Measurements from ENCODE around the gene CNTNAP5.

The CNTNAP5 gene

GRCh38 chr2:124063596-124063995 lies 38.5 kb downstream of the CNTNAP5 start:
- DNase-seq (ENCODE audit: low read depth, low spot score): no peak

- no peak for DNase-seq (ENCODE audit: low read depth, low spot score)
Measured at GRCh38 chr2:124065636-124066035, 40.5 kb downstream of the CNTNAP5 start.

DNA sequence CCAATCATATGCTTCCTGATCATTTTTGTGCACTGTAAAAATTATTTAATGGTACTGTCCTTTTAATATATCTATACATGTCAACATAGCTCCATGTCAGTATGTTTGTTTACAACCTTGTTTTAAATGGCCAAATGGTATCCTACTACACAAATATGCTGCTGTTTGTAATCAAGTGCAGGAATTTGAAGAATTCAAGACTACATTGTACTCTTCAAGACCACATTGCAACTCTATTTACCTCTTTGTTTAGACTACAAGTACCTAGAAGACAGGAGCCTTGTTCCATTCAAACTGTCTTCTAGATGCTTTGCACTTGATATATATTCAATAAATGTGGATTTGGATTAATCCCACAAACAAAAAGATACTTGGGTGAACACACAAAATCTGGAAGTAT lies 41.7 kb downstream of the CNTNAP5 start:
- DNase-seq (ENCODE audit: low read depth, low spot score): no peak

- DNase-seq (ENCODE audit: low read depth, low spot score): no peak
Measured at GRCh38 chr2:124079045-124079444, 54.0 kb downstream of the CNTNAP5 start.

DNA sequence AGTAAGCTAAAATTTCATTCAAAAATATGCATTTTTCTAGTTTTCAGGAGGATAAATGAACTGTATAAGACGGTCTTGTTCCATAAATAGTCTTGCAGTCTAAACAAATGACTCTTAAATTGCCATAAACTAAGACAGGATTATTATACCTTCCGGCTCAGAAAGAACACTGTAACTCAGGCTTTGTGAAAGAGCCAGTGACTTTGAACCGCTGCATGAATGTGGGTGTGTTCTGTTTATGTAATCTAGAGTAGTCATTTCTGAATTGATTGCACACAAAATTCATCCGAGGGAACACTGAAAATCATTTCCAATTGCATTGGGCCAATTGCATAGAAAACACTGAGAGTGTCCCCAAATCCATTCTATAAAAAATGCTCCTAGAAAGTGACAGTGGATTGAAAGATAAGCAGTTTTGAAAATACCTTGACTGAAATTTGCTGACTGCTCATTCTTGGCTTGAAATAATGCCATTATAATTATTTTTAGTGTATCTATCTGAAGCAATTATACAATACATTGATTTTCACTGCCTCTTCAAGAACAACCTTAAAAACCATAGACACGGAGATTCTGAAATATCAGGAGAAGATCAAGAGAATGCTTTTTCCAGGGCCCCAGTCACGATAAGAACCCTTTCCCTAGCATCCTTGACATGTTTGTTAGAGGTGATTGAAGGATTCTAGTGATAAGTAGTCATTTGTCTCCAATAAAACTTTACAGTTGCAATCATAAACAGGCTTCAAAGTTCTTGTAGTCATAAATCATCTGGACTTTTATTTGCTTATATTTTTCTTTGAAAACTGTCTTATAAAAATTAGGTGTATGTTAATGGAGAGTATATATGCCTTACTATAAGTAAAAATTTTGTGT lies 55.4 kb downstream of the CNTNAP5 start:
- DNase-seq (ENCODE audit: low read depth, low spot score): no peak

DNA sequence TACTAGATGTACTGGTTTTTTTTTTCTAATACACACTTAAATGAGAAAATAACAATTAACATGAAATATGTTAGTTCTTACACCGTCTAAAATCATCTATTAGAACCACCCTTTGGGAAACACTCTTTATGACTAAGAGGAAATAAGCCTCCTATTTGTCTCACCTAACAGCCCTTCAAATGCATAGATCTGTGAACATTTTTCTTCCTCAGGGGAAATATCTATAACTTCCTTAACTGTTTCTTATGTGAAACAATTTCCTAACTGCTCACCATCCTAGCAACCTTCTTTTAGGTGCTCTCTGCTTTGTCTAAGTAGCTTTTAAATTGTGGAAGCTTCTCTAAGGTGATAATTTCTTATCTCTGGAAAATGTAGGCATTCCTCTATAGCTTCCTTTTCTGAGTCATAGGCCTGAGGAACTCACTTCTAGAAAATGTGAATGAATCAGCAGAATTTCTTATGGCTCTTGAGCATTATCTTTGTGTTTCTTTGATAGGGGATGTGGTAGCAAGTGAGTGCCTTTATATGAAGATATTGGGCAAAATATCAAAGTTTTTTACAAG lies 56.1 kb downstream of the CNTNAP5 start:
- no peak for DNase-seq (ENCODE audit: low read depth, low spot score)

GRCh38 chr2:124088616-124089015 lies 63.5 kb downstream of the CNTNAP5 start:
- no peak for DNase-seq (ENCODE audit: low read depth, low spot score)

DNA sequence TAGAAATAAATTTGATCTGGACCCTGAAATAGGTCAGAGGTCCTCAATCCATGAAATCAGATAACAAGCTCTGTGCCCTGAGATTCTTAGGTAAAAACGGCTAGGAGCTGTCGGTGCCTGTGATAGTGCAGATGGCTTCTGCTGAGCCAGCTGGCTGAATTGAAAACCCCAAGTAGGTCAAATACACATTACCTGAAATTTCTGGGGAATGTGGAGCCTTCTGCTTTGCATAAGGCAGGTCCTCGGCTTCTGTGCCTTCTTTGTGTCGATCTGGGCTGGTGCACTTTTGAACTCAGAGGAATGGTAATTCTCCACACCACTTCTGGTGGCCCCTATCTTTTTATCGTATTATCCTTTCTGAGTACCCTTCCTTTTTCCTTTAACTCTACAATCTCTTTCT lies 66.6 kb downstream of the CNTNAP5 start:
- no peak for DNase-seq (ENCODE audit: low read depth, low spot score)

GRCh38 chr2:124092651-124093050 lies 67.6 kb downstream of the CNTNAP5 start:
- no peak for DNase-seq (ENCODE audit: low read depth, low spot score)

GRCh38 chr2:124104914-124105313 lies 79.8 kb downstream of the CNTNAP5 start:
- no peak for DNase-seq (ENCODE audit: low read depth, low spot score)

- no peak for DNase-seq (ENCODE audit: low read depth, low spot score)
Measured at GRCh38 chr2:124112206-124112605, 87.1 kb downstream of the CNTNAP5 start.

DNA sequence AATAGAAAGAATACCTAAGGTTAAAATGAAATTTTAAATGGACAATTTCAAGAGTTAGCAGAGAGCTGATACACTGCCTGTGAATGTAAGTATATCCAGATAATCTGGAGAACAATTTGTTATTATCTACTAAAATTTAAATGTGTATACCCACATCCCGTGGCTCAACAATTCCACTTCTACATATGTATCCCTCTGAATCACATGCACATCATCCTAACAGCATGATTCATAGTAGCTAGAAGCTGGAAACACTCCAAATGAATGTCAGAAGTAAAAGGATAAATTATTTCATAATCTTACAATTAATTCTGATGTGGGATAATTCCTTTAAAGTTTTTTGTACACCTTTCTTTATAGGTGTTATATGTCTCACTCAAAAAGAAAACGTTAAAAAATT lies 87.9 kb downstream of the CNTNAP5 start:
- DNase-seq (ENCODE audit: low read depth, low spot score): no peak

DNA sequence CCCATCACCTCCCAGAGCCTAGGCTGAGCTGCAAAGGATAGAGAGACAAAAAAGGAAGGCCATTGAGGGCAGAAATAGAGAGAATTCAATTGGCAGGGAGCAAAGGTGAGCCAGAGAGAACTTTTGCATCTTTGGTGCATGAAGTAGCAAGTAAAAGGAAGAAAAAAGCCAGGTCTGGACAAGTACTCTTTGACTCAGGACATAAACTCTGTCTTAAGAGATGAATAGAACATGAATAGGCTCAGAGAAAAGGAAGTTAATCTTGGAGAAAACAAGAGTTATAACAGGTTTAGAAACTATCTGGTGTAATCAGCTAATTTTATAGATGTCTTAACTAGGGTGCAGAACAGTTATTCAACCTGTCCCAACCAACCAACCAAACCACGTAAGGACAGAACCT lies 95.2 kb downstream of the CNTNAP5 start:
- no peak for DNase-seq (ENCODE audit: low read depth, low spot score)

DNA sequence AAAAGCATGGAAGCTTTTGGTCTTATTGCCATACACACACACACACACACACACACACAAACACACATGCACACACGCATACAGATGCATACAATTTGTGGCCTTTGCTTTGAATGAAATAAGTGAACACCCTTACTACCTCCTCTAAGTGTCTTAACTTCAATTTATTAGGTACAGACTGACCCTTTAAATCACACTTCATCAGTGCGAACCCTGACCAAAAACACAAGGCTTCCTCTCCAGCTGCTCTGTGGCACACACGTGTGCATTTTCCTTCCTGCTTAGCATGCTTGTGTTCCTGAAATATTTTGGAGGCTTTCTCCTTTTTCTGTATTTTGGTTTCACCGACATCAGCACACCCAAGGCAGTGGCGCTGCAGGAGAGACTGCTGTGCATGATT lies 96.0 kb downstream of the CNTNAP5 start:
- DNase-seq (ENCODE audit: low read depth, low spot score): no peak

- no peak for DNase-seq (ENCODE audit: low read depth, low spot score)
Measured at GRCh38 chr2:124121760-124122275, 96.7 kb downstream of the CNTNAP5 start.

DNA sequence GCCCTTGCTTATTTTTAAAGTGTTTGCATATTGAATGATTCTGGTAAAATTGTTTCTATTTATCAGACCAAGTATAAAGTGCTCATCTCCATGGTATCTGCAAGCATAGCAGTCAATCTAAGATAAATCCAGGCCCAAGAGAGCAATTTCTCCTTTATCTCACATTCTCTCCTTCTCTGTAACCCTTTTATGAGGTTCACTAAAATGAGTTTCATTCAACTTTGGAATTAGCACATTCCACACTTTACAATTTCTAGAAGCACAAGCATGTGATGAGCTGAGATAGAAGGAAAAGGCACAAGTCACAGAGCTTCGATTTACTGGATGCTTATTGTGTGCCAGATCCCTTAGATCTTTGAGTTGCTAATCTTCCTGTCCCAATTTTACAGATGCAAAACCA lies 97.3 kb downstream of the CNTNAP5 start:
- DNase-seq (ENCODE audit: low read depth, low spot score): no peak

- DNase-seq (ENCODE audit: low read depth, low spot score): no peak
Measured at GRCh38 chr2:124131276-124131675, 106.2 kb downstream of the CNTNAP5 start.

DNA sequence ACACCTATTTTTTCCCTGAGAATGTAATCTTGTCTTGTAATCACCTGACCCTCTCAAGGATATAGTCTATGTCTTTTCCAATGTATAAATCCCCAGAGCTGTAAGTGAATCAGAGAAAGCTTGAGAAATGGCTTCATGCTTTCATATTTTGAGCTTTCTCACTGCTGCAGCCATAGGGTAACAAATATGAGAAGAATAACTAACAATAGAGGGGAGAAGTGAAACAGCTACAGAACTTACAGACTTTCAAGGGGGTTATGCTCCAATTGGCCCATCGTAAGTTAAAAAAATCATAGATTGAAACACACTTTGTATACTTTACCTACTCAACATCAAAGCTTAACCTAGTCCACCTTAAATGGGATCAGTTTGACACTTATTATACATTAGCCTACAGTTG lies 111.0 kb downstream of the CNTNAP5 start:
- no peak for DNase-seq (ENCODE audit: low read depth, low spot score)

DNA sequence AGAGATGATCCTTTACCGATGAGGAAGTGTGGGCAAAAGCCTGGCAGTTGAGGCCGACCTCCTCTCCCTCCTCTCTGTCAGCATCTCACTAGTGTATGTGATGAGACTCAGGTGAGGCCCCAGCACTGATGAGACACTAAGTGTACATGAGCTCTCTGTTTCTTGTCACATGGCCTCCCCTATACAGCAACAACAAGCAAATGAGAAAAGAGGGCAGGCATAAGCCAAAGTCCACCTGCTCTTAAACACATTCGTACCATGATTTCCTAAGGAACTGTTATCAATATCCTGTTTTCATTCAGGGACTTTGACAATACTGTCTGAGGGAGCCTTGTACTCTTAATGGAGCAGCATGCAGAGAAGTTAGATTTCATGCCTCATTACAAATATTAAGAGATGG lies 113.0 kb downstream of the CNTNAP5 start:
- DNase-seq (ENCODE audit: low read depth, low spot score): no peak

- no peak for DNase-seq (ENCODE audit: low read depth, low spot score)
Measured at GRCh38 chr2:124145982-124146381, 120.9 kb downstream of the CNTNAP5 start.

GRCh38 chr2:124147552-124147951 lies 122.5 kb downstream of the CNTNAP5 start:
- DNase-seq (ENCODE audit: low read depth, low spot score): no peak

GRCh38 chr2:124149571-124149970 lies 124.5 kb downstream of the CNTNAP5 start:
- DNase-seq (ENCODE audit: low read depth, low spot score): no peak

- no peak for DNase-seq (ENCODE audit: low read depth, low spot score)
Measured at GRCh38 chr2:124151691-124152090, 126.6 kb downstream of the CNTNAP5 start.

Data from activated CD4-positive, CD25-positive, alpha-beta regulatory T cell treated with anti-CD3 and anti-CD28 coated beads, Interleukin-2, amount 50 U/mL, for 16 hours (primary cell).